HCT116 (cell line): ENCODE results near the gene REPS2. TPM values are rescaled to one million over a fixed set of nuclear protein-coding genes. Genes with fewer than 3 reads are reported as not detected.

Experiments
- ATAC-seq: fragments of 200-7000 bp; cut with Tn5 transposase; 2 replicates; pipeline ENCODE4 v1.9.1; 2020; ENCODE audit warnings: mild to moderate bottlenecking, moderate library complexity
- BruUV-seq: library from RNA; stranded (reverse); fragments of 400-500 nt; replicated peaks from 2 replicates; lab custom pipeline; 2021; lab: Mats Ljungman, UMichigan
- CTCF ChIA-PET: fragments of 300-600 bp; sonication (Branson Sonifier 250); formaldehyde crosslinking; loops from one replicate; lab custom pipeline; 2021; ENCODE audit warnings: antibody characterized with exemption; lab: Charles Lee
- POLR2A ChIA-PET: fragments of 300-600, 350-600 bp; sonication (Branson Sonifier 250); formaldehyde crosslinking; loops from one replicate; lab custom pipeline; 2021; ENCODE audit warnings: antibody characterized with exemption; lab: Charles Lee
- RAD21 ChIA-PET, 2 experiments: fragments of 300-600 bp; sonication (Branson Sonifier 250); formaldehyde crosslinking; loops; one replicate each; lab custom pipeline; 2023; ENCODE audit warnings: low total read pairs in 2 of 2; ENCODE audit not compliant: uncharacterized antibody in 2 of 2, unreplicated experiment in 2 of 2, low non-redundant PET in 1 of 2; lab: Charles Lee
- DNase-seq: peaks from one replicate; pipeline ENCODE4 v3.0.0-alpha.2; 2010; ENCODE audit warnings: low read depth, low spot score
- H2AFZ ChIP-seq: fragments of 200-600 bp; shearing (Covaris generic), sonication (generic); 2 replicates; pipeline ENCODE4 v1.6.1; 2017; ENCODE audit warnings: low read depth, mixed run types, mixed read lengths, antibody characterized with exemption, low read length; ENCODE audit not compliant: poor library complexity, severe bottlenecking
- H3K27ac ChIP-seq: 2 replicates; pipeline ENCODE4 v1.5.1; 2012; ENCODE audit warnings: low read depth, low read length
- H3K27me3 ChIP-seq: fragments of 200-600 bp; sonication (generic); 2 replicates; pipeline ENCODE4 v1.6.1; 2016; ENCODE audit warnings: mixed run types, low read length, mixed read lengths; ENCODE audit not compliant: insufficient read depth
- H3K36me3 ChIP-seq, 2 experiments: fragments of 200-500 bp in 1 of 2; fragments of 200-600 bp in 1 of 2; sonication (Bioruptor generic) in 1 of 2; sonication (generic) in 1 of 2; 2 replicates each; pipeline versions ENCODE4 v1.5.1 to v1.6.1; 2014 to 2016; ENCODE audit warnings: low read length in 2 of 2, inconsistent platforms in 1 of 2, mixed read lengths in 1 of 2, mixed run types in 1 of 2; ENCODE audit not compliant: insufficient read depth in 2 of 2, control insufficient read depth in 1 of 2
- H3K4me1 ChIP-seq, 2 experiments: fragments of 200-600 bp in 1 of 2; sonication (generic) in 1 of 2; 2 replicates each; pipeline versions ENCODE4 v1.5.1 to v1.6.1; 2012 to 2017; ENCODE audit warnings: low read length in 2 of 2, inconsistent platforms in 1 of 2, mild to moderate bottlenecking in 1 of 2, mixed read lengths in 1 of 2, mixed run types in 1 of 2, moderate library complexity in 1 of 2; ENCODE audit not compliant: insufficient read depth in 2 of 2, control insufficient read depth in 1 of 2
- H3K4me2 ChIP-seq: fragments of 200-600 bp; sonication (generic); 2 replicates; pipeline ENCODE4 v1.6.1; 2017; ENCODE audit warnings: mixed run types, low read length, mixed read lengths
- H3K4me3 ChIP-seq, 2 experiments: fragments of 200-600 bp in 1 of 2; sonication (generic) in 1 of 2; replicated peaks in 1 of 2; 2 replicates each; pipeline ENCODE4 v1.5.1; 2011 to 2016; ENCODE audit warnings: low read length in 2 of 2, control low read depth in 1 of 2, low read depth in 1 of 2, mild to moderate bottlenecking in 1 of 2, mixed read lengths in 1 of 2, mixed run types in 1 of 2
- H3K79me2 ChIP-seq: fragments of 200-600 bp; sonication (generic); 2 replicates; pipeline ENCODE4 v1.6.1; 2017; ENCODE audit warnings: mild to moderate bottlenecking, mixed run types, low read length, moderate library complexity, mixed read lengths; ENCODE audit not compliant: insufficient read depth
- H3K9ac ChIP-seq: fragments of 200-600 bp; sonication (generic); 2 replicates; pipeline ENCODE4 v1.6.1; 2016; ENCODE audit warnings: low read length, mixed read lengths
- H3K9me2 ChIP-seq: fragments of 200-600 bp; sonication (generic), shearing (Covaris generic); 2 replicates; pipeline ENCODE4 v1.6.1; 2017; ENCODE audit warnings: mixed run types, mild to moderate bottlenecking, moderate library complexity; ENCODE audit not compliant: insufficient read depth
- H3K9me3 ChIP-seq, 2 experiments: fragments of 200-500 bp in 1 of 2; fragments of 200-600 bp in 1 of 2; sonication (Bioruptor generic) in 1 of 2; sonication (generic) in 1 of 2; 2 replicates each; pipeline ENCODE4 v1.6.1; 2014 to 2017; ENCODE audit warnings: low read length in 2 of 2, mixed read lengths in 2 of 2, inconsistent platforms in 1 of 2, low read depth in 1 of 2, mild to moderate bottlenecking in 1 of 2, mixed run types in 1 of 2, moderate library complexity in 1 of 2; ENCODE audit not compliant: control insufficient read depth in 1 of 2, insufficient read depth in 1 of 2
- H4K20me1 ChIP-seq: fragments of 200-600 bp; sonication (generic), shearing (Covaris generic); 2 replicates; pipeline ENCODE4 v1.6.1; 2017; ENCODE audit warnings: mixed run types, mild to moderate bottlenecking, moderate library complexity; ENCODE audit not compliant: insufficient read depth
- ATF3 ChIP-seq: IDR thresholded peaks from 2 replicates; pipeline ENCODE4 v1.6.1; 2012
- CBX3 ChIP-seq: IDR thresholded peaks from 2 replicates; pipeline ENCODE4 v1.6.1; 2012; ENCODE audit warnings: low read depth
- CEBPB ChIP-seq: IDR thresholded peaks from 2 replicates; pipeline ENCODE4 v1.6.1; 2012; ENCODE audit warnings: low read depth
- CTCF ChIP-seq, 3 experiments: fragments of 200-600 bp in 1 of 3; sonication (generic) in 1 of 3; IDR thresholded peaks in 2 of 3; conservative IDR thresholded peaks in 1 of 3; 2 replicates each; pipeline ENCODE4 v1.5.1; 2012 to 2017; ENCODE audit warnings: low read depth in 2 of 3, low read length in 2 of 3, antibody characterized with exemption in 1 of 3, borderline replicate concordance in 1 of 3, control low read depth in 1 of 3, mild to moderate bottlenecking in 1 of 3, mixed read lengths in 1 of 3, mixed run types in 1 of 3, moderate library complexity in 1 of 3; ENCODE audit not compliant: insufficient read depth in 1 of 3
- EGR1 ChIP-seq: IDR thresholded peaks from 2 replicates; pipeline ENCODE4 v1.6.1; 2012; ENCODE audit warnings: low read depth
- EZH2 ChIP-seq: fragments of 200-600 bp; sonication (generic); IDR thresholded peaks from 2 replicates; pipeline ENCODE4 v1.6.1; 2017; ENCODE audit warnings: antibody characterized with exemption, mixed run types
- FOSL1 ChIP-seq: IDR thresholded peaks from 2 replicates; pipeline ENCODE4 v1.6.1; 2012; ENCODE audit warnings: low read depth
- JUND ChIP-seq: IDR thresholded peaks from 2 replicates; pipeline ENCODE4 v1.6.1; 2012
- MAX ChIP-seq: IDR thresholded peaks from 2 replicates; pipeline ENCODE4 v1.6.1; 2012
- POLR2AphosphoS5 ChIP-seq: IDR thresholded peaks from 2 replicates; pipeline ENCODE4 v1.6.1; 2011; ENCODE audit warnings: mild to moderate bottlenecking, low read depth, low read length, moderate library complexity
- RAD21 ChIP-seq: IDR thresholded peaks from 2 replicates; pipeline ENCODE4 v1.6.1; 2012; ENCODE audit warnings: low read depth, mild to moderate bottlenecking
- REST ChIP-seq: IDR thresholded peaks from 2 replicates; pipeline ENCODE4 v1.6.1; 2012; ENCODE audit warnings: low read depth
- SIN3A ChIP-seq: IDR thresholded peaks from 2 replicates; pipeline ENCODE4 v1.6.1; 2012; ENCODE audit warnings: low read depth
- SRF ChIP-seq: IDR thresholded peaks from 2 replicates; pipeline ENCODE4 v1.6.1; 2012; ENCODE audit warnings: low read depth
- TCF7L2 ChIP-seq: IDR thresholded peaks from 2 replicates; pipeline ENCODE4 v1.7.0; 2011; ENCODE audit warnings: borderline replicate concordance, inconsistent platforms; ENCODE audit not compliant: insufficient read depth, insufficient read length; ENCODE audit errors: extremely low read depth
- YY1 ChIP-seq: IDR thresholded peaks from 2 replicates; pipeline ENCODE4 v1.6.1; 2011; ENCODE audit warnings: low read length, low read depth, moderate library complexity, mild to moderate bottlenecking; ENCODE audit not compliant: insufficient replicate concordance; ENCODE audit errors: extremely low read depth
- ZBTB33 ChIP-seq: IDR thresholded peaks from 2 replicates; pipeline ENCODE4 v1.6.1; 2011; ENCODE audit warnings: mild to moderate bottlenecking, low read length, moderate library complexity; ENCODE audit not compliant: insufficient replicate concordance; ENCODE audit errors: extremely low read depth
- ZFX ChIP-seq: fragments of 450-650 bp; IDR thresholded peaks from 2 replicates; pipeline ENCODE4 v1.6.1; 2017
- ZNF274 ChIP-seq: fragments of 200-500 bp; sonication (Bioruptor generic); IDR thresholded peaks from 2 replicates; pipeline ENCODE4 v1.6.1; 2014; ENCODE audit warnings: mild to moderate bottlenecking, low read depth, low read length, inconsistent platforms
- intact Hi-C: fragments of 100-400 bp; cut with micrococcal nuclease; formaldehyde crosslinking; loops from 2 replicates; pipeline ENCODE4 v1.10.0; 2022
- total RNA-seq: library from RNA; stranded (reverse); gene quantifications from one replicate; pipeline ENCODE4 v1.2.1, GENCODE V29; 2021; ENCODE audit not compliant: unreplicated experiment

REPS2 gene
- total RNA-seq, 1 experiment from 2014 or later, result 4.5 TPM

- TF ChIP-seq EZH2 (no peak), JUND (no peak), RAD21 (no peak), ZNF274 (no peak), ZBTB33 (no peak), EGR1 (no peak), ATF3 (no peak), FOSL1 (no peak), YY1 (no peak), SIN3A (no peak), CTCF (IDR thresholded peaks at IDR 0.05 in 2 of 3, conservative IDR thresholded peaks at IDR 0.05 in 1 of 3; ENCODE audit: borderline replicate concordance in 1 of 3, insufficient read depth in 1 of 3, low read depth in 2 of 3, low read length in 2 of 3) (no peak), CEBPB (no peak), ZFX (no peak), CBX3 (no peak), POLR2AphosphoS5 (no peak), REST (no peak), TCF7L2 (no peak), MAX (no peak), SRF (no peak)
- CTCF ChIA-PET, result no interaction called here
- Histone ChIP-seq H2AFZ (no peak overlapping the region), H3K9ac (no peak overlapping the region), H3K4me3 (no peak overlapping the region), H3K9me3 (no peaks in the 10 kb centered on the region), H3K27ac (no peak overlapping the region), H3K27me3 (no peaks in the 10 kb centered on the region), H3K79me2 (no peaks in the 10 kb centered on the region), H3K4me2 (no peak overlapping the region), H3K4me1 (no peaks in the 10 kb centered on the region), H3K36me3 (no peaks in the 10 kb centered on the region), H3K9me2 (no peaks in the 10 kb centered on the region), H4K20me1 (no peaks in the 10 kb centered on the region)
- ATAC-seq (no peak), DNase-seq (no peak)
- POLR2A ChIA-PET, result no interaction called here
- BruUV-seq, result no TSS peak
- RAD21 ChIA-PET, result no interaction called here
- intact Hi-C loops, result no loop called here
Measured at GRCh38 chrX:17039826-17040225, 93.4 kb downstream of the REPS2 start.
